ENCODE data around the gene PPP1R7.

DNA sequence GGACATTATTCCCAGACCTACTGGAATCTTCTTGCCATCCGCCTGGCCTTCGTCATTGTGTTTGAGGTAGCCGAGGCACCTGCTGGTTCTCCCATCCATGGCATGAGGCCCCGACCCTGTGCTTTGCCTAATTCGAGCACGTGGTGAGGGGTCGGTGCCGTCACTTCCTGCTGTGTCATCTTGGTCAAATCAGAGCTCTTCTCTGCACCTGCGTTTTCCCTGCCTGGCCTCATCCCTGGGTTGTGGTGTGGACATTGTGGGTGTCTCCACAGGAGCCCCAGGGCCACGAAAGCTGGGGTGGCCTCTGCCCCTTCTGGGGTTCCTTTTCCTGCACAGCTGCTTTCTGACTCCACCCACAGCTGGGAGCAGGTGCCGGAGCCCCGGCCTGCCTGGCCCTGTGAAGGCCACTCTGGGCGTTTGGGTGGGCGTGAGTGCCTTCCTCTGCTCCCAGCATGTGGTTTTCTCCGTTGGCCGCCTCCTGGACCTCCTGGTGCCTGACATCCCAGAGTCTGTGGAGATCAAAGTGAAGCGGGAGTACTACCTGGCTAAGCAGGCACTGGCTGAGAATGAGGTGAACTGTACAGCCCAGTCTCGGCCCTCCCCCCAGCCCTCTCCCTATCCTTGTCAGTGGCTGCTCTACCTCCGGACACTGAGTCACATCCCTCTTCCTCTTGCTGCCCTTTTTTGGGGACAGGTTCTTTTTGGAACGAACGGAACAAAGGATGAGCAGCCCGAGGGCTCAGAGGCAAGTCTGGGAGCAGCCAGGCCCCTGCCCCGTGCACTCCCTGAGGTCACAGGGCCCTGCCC lies 73.1 kb downstream of the PPP1R7 start:
- TF ChIP-seq, protein P1, sequence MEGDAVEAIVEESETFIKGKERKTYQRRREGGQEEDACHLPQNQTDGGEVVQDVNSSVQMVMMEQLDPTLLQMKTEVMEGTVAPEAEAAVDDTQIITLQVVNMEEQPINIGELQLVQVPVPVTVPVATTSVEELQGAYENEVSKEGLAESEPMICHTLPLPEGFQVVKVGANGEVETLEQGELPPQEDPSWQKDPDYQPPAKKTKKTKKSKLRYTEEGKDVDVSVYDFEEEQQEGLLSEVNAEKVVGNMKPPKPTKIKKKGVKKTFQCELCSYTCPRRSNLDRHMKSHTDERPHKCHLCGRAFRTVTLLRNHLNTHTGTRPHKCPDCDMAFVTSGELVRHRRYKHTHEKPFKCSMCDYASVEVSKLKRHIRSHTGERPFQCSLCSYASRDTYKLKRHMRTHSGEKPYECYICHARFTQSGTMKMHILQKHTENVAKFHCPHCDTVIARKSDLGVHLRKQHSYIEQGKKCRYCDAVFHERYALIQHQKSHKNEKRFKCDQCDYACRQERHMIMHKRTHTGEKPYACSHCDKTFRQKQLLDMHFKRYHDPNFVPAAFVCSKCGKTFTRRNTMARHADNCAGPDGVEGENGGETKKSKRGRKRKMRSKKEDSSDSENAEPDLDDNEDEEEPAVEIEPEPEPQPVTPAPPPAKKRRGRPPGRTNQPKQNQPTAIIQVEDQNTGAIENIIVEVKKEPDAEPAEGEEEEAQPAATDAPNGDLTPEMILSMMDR (conservative IDR thresholded peaks at IDR 0.05; ENCODE audit: low read depth, low read length) = no peak
- TF ChIP-seq CEBPB (IDR thresholded peaks at IDR 0.05; ENCODE audit: low read depth, low read length) (no peak), NFE2L2 (IDR thresholded peaks at IDR 0.05; ENCODE audit: low read depth, low read length) (no peak), POLR2A (IDR thresholded peaks at IDR 0.05; ENCODE audit: low read depth, low read length) (no peak), MAFK (IDR thresholded peaks at IDR 0.05; ENCODE audit: low read depth, low read length) (no peak), RCOR1 (IDR thresholded peaks at IDR 0.05; ENCODE audit: insufficient replicate concordance, low read length) (no peak), BHLHE40 (IDR thresholded peaks at IDR 0.05; ENCODE audit: low read depth, low read length) (no peak)

Measured in IMR-90 (cell line).